Activated CD4-positive, alpha-beta T cell treated with anti-CD3 and anti-CD28 coated beads, Interleukin-2, amount 10 ng/mL, durations not matched to agents 24 days and 14 days (primary cell): Measurements from ENCODE around the gene TM9SF4. TPM values are rescaled to one million over a fixed set of nuclear protein-coding genes. Genes with fewer than 3 reads are reported as not detected.

Experiments
- DNase-seq: peaks from one replicate; pipeline ENCODE4 v3.0.0; 2022
- H3K27ac Mint-ChIP-seq: one replicate; pipeline ENCODE4 v1.8.0; 2022; ENCODE audit warnings: mild to moderate bottlenecking, mixed read lengths
- H3K27me3 Mint-ChIP-seq: one replicate; pipeline ENCODE4 v1.8.0; 2022; ENCODE audit warnings: mixed read lengths
- H3K36me3 Mint-ChIP-seq: one replicate; pipeline ENCODE4 v1.8.0; 2022; ENCODE audit warnings: low read depth, mild to moderate bottlenecking, mixed read lengths
- H3K4me1 Mint-ChIP-seq: one replicate; pipeline ENCODE4 v1.8.0; 2021; ENCODE audit warnings: mixed read lengths
- H3K4me3 Mint-ChIP-seq: one replicate; pipeline ENCODE4 v1.8.0; 2022; ENCODE audit warnings: mild to moderate bottlenecking, moderate library complexity, mixed read lengths
- H3K9me3 Mint-ChIP-seq: one replicate; pipeline ENCODE4 v1.8.0; 2021; ENCODE audit warnings: mixed read lengths
- intact Hi-C: fragments of 100-400 bp; cut with micrococcal nuclease; formaldehyde crosslinking; loops from one replicate; pipeline ENCODE4 v1.15.1; 2023
- total RNA-seq: library from RNA; stranded (reverse); gene quantifications from 2 replicates; pipeline ENCODE4 v1.2.3, GENCODE V29; 2022

The TM9SF4 gene
- total RNA-seq, 1 donor from 2014 or later, result 49.8 TPM

GRCh38 chr20:32144898-32145662, 35.6 kb downstream of the TM9SF4 start:
- intact Hi-C loops, result no loop called here
- no peaks in the 10 kb centered on the region for H3K4me1 Mint-ChIP-seq
- peaks cover 59% of the 10 kb centered on the region for H3K36me3 Mint-ChIP-seq
- no peak overlapping the region for H3K27ac Mint-ChIP-seq
- no peak for DNase-seq
- H3K4me3 Mint-ChIP-seq, result no peak overlapping the region
- no peaks in the 10 kb centered on the region for H3K27me3 Mint-ChIP-seq
- H3K9me3 Mint-ChIP-seq, result no peaks in the 10 kb centered on the region

GRCh38 chr20:32149566-32150170, 40.2 kb downstream of the TM9SF4 start:
- Mint-ChIP-seq H3K9me3 (no peaks in the 10 kb centered on the region), H3K4me3 (no peak overlapping the region), H3K36me3 (peaks cover 50% of the 10 kb centered on the region), H3K27me3 (no peaks in the 10 kb centered on the region), H3K4me1 (peaks cover 1% of the 10 kb centered on the region), H3K27ac (no peak overlapping the region)
- intact Hi-C loops, result no loop called here
- no peak for DNase-seq

DNA sequence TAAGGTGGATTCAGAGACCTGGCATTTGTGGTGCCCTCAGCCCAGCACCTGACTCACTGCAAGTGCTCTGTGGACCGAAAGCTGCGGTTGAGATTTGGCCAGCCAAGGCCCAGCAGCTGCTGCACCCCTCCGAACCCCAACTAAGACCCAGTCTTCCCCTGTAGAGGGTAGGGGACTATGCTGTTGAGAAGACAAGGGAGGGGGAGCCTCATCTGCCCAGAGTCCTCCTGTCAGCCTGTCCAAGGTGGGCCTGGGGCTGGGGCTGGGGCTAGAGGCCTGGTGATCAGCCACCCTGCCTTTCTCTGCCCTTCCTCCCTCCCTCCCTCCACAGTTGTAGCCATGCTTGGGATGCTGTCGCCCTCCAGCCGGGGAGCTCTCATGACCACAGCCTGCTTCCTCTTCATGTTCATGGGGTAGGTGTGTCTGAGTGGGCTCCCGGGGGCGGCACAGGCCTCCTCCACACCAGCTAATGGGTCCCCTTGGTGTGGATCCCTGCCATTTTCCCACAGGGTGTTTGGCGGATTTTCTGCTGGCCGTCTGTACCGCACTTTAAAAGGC, 40.9 kb downstream of the TM9SF4 start:
- Mint-ChIP-seq H3K4me3 (no peak overlapping the region), H3K27me3 (no peaks in the 10 kb centered on the region), H3K27ac (no peak overlapping the region), H3K4me1 (peaks cover 6% of the 10 kb centered on the region), H3K36me3 (peaks cover 49% of the 10 kb centered on the region), H3K9me3 (no peaks in the 10 kb centered on the region)
- no peak for DNase-seq
- intact Hi-C loops, result no loop called here

GRCh38 chr20:32152421-32153155, 43.1 kb downstream of the TM9SF4 start:
- H3K4me1 Mint-ChIP-seq, result peaks cover 7% of the 10 kb centered on the region
- H3K27ac Mint-ChIP-seq, result no peak overlapping the region
- no peaks in the 10 kb centered on the region for H3K9me3 Mint-ChIP-seq
- no peak overlapping the region for H3K4me3 Mint-ChIP-seq
- peaks cover 46% of the 10 kb centered on the region for H3K36me3 Mint-ChIP-seq
- no peaks in the 10 kb centered on the region for H3K27me3 Mint-ChIP-seq
- no peak for DNase-seq
- intact Hi-C loops, result no loop called here

DNA sequence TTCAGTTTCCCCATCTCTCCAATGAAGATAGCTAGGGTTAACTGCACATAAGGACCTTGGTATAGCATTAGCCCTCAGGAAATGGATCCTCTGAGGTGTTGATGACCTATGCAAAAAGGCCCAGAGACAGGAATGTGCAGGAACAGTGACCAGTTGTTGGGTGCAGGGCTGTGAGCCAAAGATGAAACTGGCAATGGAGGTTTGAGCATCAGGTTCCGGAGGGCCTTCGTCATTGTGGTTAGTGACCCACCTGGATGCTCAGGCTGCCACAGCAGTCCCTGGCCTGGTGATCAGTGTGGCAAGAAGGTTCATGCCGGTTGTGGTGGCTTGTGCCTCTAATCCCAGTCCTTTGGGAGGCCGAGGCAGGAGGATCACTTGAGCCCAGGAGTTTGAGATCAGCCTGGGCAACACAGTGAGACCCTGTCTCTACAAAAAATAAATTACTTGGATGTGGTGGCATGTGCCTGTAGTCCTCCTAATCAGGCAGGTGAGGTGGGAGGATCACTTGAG, 43.7 kb downstream of the TM9SF4 start:
- Mint-ChIP-seq H3K4me3 (no peak overlapping the region), H3K27me3 (no peaks in the 10 kb centered on the region), H3K4me1 (peaks cover 7% of the 10 kb centered on the region), H3K27ac (no peak overlapping the region), H3K36me3 (peaks cover 51% of the 10 kb centered on the region), H3K9me3 (no peaks in the 10 kb centered on the region)
- DNase-seq, result no peak
- intact Hi-C loops, result no loop called here

DNA sequence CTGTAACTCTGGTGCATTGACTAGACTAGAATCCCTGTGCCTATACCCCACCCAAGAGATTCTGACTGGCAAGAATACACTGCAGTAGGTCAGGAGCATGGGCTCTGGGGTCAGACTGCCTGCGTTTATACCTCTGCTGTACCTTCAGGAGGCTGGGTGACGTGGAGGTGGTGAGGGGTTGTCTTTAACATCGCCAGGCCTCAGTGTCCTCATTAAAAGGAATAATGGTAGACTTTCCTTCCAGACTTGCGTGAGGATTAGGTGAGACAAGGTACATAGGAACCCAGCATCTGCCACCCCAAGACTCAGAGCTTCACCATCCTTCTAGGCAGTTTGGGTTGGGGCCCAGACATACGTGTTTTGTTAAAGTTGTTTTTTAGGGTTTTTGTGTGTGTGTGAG, 44.3 kb downstream of the TM9SF4 start:
- peaks cover 7% of the 10 kb centered on the region for H3K4me1 Mint-ChIP-seq
- no peak for DNase-seq
- H3K36me3 Mint-ChIP-seq, result peaks cover 55% of the 10 kb centered on the region

DNA sequence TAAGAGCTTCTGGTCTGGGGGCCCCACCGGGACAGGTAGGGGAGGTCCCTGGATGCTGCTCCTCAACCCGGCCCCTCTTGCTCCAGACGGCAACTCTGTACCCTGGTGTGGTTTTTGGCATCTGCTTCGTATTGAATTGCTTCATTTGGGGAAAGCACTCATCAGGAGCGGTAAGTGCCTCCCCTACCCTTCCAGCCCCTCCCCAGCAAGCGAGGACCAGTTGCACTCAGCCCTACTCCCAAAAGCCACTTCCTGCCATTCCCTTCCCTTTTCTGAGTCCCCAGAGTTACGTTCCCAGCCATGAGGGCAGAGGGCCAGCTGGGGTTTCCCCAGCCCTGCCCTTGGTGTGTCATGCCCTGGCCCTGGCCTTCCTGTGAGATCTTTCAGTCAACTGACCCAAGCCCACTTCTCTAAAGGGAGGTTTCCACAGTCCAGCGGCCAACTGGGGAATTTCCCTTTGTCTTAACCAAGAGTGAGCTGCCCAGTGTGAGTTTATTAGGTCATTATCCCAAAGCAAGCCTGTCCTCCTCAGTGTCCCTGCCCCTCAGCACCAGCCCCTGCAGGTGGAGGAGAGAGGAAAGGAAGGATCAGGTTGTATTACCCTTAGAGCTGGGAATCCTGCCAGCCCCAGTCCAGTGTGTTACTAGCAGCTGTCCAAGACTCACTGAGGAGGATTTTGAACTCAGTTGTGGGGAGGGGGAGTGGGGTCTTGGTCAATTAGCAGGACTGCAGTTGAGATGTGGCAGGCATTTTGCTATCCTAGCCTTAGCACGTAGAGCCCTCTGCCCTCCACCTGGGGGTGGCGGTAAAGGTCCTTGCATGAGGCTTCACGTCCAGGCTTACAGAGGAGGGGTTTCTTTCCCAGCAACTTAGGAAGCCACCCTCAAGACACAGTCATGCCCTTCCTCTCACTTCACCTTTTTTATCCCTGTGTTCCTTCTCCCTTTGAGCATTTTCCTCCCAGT, 45.8 kb downstream of the TM9SF4 start:
- intact Hi-C loops, result no loop called here
- Mint-ChIP-seq H3K9me3 (no peaks in the 10 kb centered on the region), H3K27me3 (no peaks in the 10 kb centered on the region), H3K27ac (peak overlapping the region; percentile 22), H3K36me3 (peaks cover 60% of the 10 kb centered on the region), H3K4me1 (peaks cover 7% of the 10 kb centered on the region), H3K4me3 (no peak overlapping the region)
- peak; percentile 67 for DNase-seq

More for the DNA sequence above, 44.3 kb downstream of the TM9SF4 start:
- Mint-ChIP-seq H3K27me3 (no peaks in the 10 kb centered on the region), H3K4me3 (no peak overlapping the region), H3K27ac (no peak overlapping the region), H3K9me3 (no peaks in the 10 kb centered on the region)
- intact Hi-C loops, result no loop called here

GRCh38 chr20:32157611-32158010, 48.1 kb downstream of the TM9SF4 start:
- intact Hi-C loops, result no loop called here
- Mint-ChIP-seq H3K4me3 (no peak overlapping the region), H3K9me3 (no peaks in the 10 kb centered on the region), H3K27me3 (no peaks in the 10 kb centered on the region), H3K4me1 (peaks cover 7% of the 10 kb centered on the region), H3K27ac (no peak overlapping the region), H3K36me3 (peaks cover 62% of the 10 kb centered on the region)
- no peak for DNase-seq

DNA sequence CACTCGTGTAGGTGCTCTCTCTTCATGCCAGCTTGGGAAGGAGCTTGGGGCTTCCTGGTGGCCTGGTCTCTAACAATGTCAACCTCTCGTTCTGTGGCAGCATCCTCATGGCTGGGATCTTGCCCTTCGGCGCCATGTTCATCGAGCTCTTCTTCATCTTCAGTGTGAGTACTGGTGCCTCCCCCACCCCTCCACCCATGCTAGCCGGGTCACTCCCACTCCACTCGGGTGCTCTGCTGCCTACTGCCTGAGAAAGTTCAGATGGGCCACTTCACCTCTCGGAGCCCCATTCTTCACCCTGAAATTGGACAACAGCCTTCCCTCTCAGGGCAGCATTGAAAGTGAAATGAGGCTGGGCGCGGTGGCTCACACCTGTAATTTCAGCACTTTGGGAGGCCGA, 48.8 kb downstream of the TM9SF4 start:
- intact Hi-C loops, result no loop called here
- DNase-seq, result no peak
- H3K36me3 Mint-ChIP-seq, result peaks cover 64% of the 10 kb centered on the region
- H3K27me3 Mint-ChIP-seq, result no peaks in the 10 kb centered on the region
- H3K9me3 Mint-ChIP-seq, result no peaks in the 10 kb centered on the region
- H3K4me3 Mint-ChIP-seq, result no peak overlapping the region
- H3K27ac Mint-ChIP-seq, result no peak overlapping the region
- H3K4me1 Mint-ChIP-seq, result peaks cover 7% of the 10 kb centered on the region

DNA sequence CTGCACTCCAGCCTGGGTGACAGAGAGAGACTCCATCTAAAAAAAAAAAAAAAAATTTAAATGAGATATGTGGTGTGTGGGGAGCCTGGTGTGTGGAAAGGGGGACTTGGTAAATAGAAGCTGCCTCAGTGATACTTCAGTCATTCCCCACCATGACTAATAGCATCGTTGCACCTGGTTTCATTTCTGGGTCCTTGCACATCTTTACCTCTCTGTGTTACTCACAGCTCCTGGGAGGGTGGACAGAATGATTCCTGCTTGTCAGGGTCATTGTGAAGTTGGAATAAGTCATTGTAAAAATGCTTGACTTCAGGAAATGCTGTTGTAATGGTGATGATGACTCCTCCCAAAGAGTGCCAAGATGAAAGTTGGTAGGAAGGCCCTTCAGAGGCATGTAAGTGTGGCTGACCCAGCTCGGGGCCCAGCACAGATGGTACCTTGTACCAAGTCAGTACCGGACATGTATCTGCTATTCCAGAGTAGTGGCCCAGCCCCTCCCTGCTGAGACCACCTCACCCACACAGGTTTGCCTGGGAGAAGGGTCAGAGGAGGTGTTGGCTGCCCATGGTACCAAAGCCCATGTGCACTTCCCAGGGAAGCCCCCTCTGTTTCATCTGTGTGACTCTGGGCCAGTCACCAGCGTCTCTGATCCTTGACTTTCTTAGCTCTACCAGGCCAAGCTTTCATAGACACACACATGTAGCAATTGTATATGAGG, 49.6 kb downstream of the TM9SF4 start:
- Mint-ChIP-seq H3K27ac (no peak overlapping the region), H3K36me3 (peaks cover 68% of the 10 kb centered on the region), H3K27me3 (no peaks in the 10 kb centered on the region), H3K9me3 (no peaks in the 10 kb centered on the region), H3K4me3 (no peak overlapping the region), H3K4me1 (peaks cover 7% of the 10 kb centered on the region)
- intact Hi-C loops, result no loop called here
- no peak for DNase-seq

DNA sequence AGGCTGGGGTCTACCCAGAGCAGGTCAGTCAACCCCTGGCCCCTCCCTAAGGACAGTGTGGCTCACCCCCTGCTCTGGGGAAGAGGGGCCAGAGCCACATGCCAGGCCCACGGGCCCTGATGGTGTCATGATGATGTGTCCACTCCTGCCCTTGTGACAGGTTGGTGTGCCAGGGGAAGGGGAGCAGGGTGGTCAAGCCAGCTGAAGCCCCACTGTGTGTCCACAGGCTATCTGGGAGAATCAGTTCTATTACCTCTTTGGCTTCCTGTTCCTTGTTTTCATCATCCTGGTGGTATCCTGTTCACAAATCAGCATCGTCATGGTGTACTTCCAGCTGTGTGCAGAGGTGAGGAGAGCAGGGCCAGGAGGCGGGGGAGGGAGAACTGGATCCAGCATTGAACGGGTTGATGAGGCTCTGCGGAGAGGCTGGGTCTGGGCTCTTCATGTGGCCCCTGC, 50.3 kb downstream of the TM9SF4 start:
- Mint-ChIP-seq H3K27me3 (no peaks in the 10 kb centered on the region), H3K4me3 (no peak overlapping the region), H3K27ac (no peak overlapping the region), H3K9me3 (no peaks in the 10 kb centered on the region), H3K36me3 (peaks cover 70% of the 10 kb centered on the region), H3K4me1 (peaks cover 4% of the 10 kb centered on the region)
- intact Hi-C loops, result no loop called here
- no peak for DNase-seq

DNA sequence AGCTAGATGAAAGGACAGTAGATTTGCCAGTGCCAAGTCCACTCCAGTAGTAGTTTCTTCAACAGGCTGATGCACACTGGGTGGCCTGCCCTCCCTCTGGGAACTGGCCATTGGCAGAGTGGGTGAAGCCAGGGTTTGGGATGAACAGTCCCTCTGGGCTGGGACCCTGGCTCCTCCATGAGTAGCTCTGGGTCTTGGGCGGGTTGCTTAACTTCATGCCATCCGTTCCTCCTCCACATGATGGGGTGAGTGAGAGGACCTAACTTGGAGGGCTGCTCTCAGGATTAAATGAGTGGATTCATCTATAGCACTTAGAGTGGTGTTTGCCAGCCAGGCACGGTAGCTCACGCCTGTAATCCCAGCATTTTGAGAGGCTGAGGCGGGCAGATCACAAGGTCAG, 50.8 kb downstream of the TM9SF4 start:
- Mint-ChIP-seq H3K9me3 (no peaks in the 10 kb centered on the region), H3K36me3 (peaks cover 72% of the 10 kb centered on the region), H3K4me1 (peaks cover under 1% of the 10 kb centered on the region), H3K27me3 (no peaks in the 10 kb centered on the region), H3K4me3 (no peak overlapping the region), H3K27ac (no peak overlapping the region)
- no peak for DNase-seq
- intact Hi-C loops, result no loop called here
